ENCODE data around the gene SNED1. TPM values are rescaled to one million over a fixed set of nuclear protein-coding genes. Genes with fewer than 3 reads are reported as not detected.

The SNED1 gene
- total RNA-seq, 4 donors from 2014 or later = 16.4 to 56.2 (median 43.5) TPM

DNA sequence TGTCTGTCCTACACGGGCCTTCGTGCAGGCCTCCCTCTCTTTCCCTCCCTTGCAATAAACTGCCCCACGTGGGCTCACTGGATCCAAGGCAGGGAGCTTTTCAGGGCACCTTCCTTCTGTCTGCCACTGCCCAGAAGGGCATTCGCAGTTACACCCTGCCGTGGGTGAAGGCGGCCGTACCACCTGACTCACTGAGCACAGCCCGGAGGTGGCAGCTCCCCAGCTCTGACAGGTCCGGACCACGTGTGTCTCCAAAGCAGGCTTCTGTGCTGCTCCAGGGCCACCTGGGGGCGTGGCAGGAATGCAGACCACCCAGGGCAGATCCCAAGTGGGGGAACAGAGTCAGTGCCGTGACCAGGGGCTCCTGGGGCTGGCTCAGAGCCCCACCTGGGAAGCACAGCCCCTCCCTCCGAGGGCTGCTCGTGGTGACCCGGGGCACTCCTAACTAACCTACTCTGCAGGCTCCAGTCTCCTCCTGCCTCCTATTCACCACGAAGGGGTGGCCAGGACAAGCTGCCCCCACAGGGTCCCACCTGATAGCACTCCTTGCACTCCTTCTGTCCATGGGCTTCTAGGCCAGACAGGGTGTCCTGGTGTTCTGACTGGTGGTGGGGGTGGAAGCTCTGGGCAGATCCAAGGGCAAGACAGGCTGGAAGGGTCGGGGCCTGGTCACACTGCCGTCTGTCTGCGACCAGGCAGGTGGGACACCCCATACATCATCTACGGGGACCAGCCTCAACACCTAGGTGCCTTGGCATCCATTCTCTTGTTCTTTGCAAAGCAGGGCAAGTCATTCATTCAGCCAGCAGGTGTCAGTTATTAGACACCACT is 9.7 kb downstream of the SNED1 start:
- DNase-seq (peak in 1 of 2 donors; percentile 62), ATAC-seq (peak; percentile 51 to 69)
- Histone ChIP-seq H3K4me1 (peaks cover 50 to 55% of the 10 kb centered on the region in 2 donors), H3K27me3 (no peaks in the 10 kb centered on the region), H3K9me3 (peaks cover 0 to 11% (median 5%) of the 10 kb centered on the region in 3 donors), H3K27ac (peak overlapping the region in 2 of 4 donors; percentile 33 to 58), H3K4me3 (no peak overlapping the region), H3K36me3 (peaks cover 0 to 18% of the 10 kb centered on the region in 2 donors)
- intact Hi-C loops (cut with DNase I; ENCODE audit: low total_unique reads) (no loop called here), in situ Hi-C loops (cut with MboI; ENCODE audit: low sequenced_read_pairs in 4 of 4) (no loop called here)
- TF ChIP-seq POLR2A (IDR thresholded peaks at IDR 0.05) = no peak
- TF ChIP-seq, protein P1, sequence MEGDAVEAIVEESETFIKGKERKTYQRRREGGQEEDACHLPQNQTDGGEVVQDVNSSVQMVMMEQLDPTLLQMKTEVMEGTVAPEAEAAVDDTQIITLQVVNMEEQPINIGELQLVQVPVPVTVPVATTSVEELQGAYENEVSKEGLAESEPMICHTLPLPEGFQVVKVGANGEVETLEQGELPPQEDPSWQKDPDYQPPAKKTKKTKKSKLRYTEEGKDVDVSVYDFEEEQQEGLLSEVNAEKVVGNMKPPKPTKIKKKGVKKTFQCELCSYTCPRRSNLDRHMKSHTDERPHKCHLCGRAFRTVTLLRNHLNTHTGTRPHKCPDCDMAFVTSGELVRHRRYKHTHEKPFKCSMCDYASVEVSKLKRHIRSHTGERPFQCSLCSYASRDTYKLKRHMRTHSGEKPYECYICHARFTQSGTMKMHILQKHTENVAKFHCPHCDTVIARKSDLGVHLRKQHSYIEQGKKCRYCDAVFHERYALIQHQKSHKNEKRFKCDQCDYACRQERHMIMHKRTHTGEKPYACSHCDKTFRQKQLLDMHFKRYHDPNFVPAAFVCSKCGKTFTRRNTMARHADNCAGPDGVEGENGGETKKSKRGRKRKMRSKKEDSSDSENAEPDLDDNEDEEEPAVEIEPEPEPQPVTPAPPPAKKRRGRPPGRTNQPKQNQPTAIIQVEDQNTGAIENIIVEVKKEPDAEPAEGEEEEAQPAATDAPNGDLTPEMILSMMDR (IDR thresholded peaks at IDR 0.05 in 4 of 5, conservative IDR thresholded peaks at IDR 0.05 in 1 of 5) = no peak

DNA sequence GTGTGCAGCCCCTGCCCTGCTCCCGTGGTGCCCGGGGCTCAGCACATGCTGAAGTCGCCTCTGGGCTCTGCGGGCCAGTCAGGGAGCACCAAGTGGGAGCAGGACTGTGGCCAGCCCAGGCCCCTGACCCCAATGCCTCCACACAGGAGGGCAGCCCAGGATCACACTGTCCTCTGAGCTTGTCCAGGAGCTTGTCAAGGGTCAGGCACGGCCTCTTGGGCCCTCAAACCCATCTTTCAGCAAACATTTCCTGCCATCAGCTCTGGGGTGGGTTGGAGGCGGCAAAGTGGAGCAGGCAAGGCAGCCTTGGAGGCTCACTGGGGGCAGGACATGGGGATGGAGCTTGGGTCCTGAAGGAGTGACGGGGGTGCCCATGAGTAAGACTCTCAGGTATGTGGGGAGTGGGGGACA is 10.3 kb downstream of the SNED1 start:
- DNase-seq (no peak), ATAC-seq (no peak)
- Histone ChIP-seq H3K4me3 (no peak overlapping the region), H3K27ac (no peak overlapping the region), H3K4me1 (peaks cover 50 to 55% of the 10 kb centered on the region in 2 donors), H3K36me3 (peaks cover 0 to 12% of the 10 kb centered on the region in 2 donors), H3K27me3 (no peaks in the 10 kb centered on the region), H3K9me3 (peaks cover 0 to 11% (median 2%) of the 10 kb centered on the region in 3 donors)
- intact Hi-C loops (cut with DNase I; ENCODE audit: low total_unique reads) (no loop called here), in situ Hi-C loops (cut with MboI; ENCODE audit: low sequenced_read_pairs in 4 of 4) (no loop called here)
- TF ChIP-seq, protein P1 (IDR thresholded peaks at IDR 0.05 in 4 of 5, conservative IDR thresholded peaks at IDR 0.05 in 1 of 5) = no peak

DNA sequence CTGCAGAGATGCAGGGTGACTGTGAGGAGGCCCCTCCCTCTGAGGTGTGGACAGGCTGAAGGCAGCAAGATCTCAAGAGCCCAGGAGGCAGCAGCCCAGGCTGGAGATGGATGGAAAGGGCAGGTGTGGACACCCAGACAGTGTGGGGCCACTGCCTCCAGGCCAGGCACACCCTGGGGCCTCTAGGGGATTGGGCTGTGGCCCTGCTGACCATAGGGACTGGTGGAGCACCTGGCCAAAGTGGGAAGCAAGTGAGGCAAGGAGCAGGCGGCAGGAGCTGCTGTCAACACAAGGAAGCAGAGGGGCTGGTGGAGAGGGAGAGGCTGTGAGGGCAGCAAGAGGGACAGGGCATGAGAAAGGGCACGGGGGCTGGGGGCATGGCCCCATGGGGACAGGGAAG is 10.8 kb downstream of the SNED1 start:
- DNase-seq (no peak), ATAC-seq (no peak)
- intact Hi-C loops (cut with DNase I; ENCODE audit: low total_unique reads) = no loop called here
- in situ Hi-C loops (cut with MboI; ENCODE audit: low sequenced_read_pairs in 4 of 4) = no loop called here
- Histone ChIP-seq H3K9me3 (peaks cover 0 to 9% (median 0%) of the 10 kb centered on the region in 3 donors), H3K36me3 (peaks cover 0 to 7% of the 10 kb centered on the region in 2 donors), H3K27me3 (no peaks in the 10 kb centered on the region), H3K4me3 (peak overlapping the region in 1 of 4 donors; percentile 32), H3K4me1 (peaks cover 50 to 55% of the 10 kb centered on the region in 2 donors), H3K27ac (peak overlapping the region in 3 of 4 donors; percentile 40 to 62 (median 61))
- TF ChIP-seq, protein P1 (IDR thresholded peaks at IDR 0.05 in 4 of 5, conservative IDR thresholded peaks at IDR 0.05 in 1 of 5) = no peak
- TF ChIP-seq POLR2A (IDR thresholded peaks at IDR 0.05) = no peak

DNA sequence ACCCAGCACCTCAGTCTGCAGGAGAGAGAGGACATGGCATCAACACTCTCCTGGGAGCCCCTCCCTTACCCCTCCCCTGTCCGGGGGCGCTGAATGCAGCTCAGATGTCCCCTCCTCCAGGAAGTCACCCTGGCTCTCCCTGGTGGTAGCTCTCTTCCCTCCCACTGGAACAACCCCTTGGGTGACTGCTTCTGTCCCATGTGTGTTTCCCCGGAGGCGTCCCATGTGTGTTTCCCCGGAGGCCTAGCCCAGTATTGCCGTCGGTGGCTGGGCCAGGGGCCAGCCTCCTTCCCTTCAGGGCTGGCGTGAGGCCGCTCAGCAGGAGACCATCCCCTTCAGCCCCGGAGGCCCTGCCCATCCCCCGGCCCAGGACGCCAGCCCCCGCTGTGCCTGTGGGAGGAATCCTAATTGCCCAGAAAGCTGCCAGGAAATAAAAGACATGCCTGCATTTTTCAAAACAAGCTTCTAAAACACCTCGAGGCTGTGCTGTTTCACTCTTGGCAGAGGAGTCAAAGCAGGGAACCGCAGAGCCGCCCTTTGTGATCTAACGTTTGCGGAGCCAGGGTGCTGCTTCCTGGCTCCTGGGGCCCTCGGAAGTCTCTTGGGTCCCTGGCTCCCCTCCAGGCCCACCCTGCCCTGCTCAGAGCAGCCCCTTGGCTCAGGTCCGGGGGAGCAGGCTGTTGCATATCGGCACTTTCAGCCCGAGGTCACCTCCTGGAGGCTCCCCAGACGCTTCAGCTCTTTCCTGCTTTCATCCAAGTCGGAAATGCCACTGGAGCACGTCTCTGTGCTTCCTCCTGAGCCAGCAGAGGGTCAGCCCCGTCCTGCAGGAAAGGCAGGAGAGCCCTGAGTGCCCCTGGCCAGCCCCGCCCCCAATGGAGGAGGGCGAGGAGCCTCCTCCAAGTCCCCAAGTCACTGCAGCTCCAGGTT is 11.4 kb downstream of the SNED1 start:
- DNase-seq = no peak
- Histone ChIP-seq H3K4me1 (peaks cover 50 to 58% of the 10 kb centered on the region in 2 donors), H3K36me3 (peaks cover 0 to under 1% of the 10 kb centered on the region in 2 donors), H3K4me3 (peak overlapping the region; percentile 22 to 34 (median 30)), H3K27me3 (no peaks in the 10 kb centered on the region), H3K27ac (peak overlapping the region; percentile 40 to 62 (median 52)), H3K9me3 (peaks cover 0 to 2% (median 0%) of the 10 kb centered on the region in 3 donors)
- intact Hi-C loops (cut with DNase I; ENCODE audit: low total_unique reads) (no loop called here), in situ Hi-C loops (cut with MboI; ENCODE audit: low sequenced_read_pairs in 4 of 4) (no loop called here)
- no peak for TF ChIP-seq POLR2A (IDR thresholded peaks at IDR 0.05)
- TF ChIP-seq, protein P1 (IDR thresholded peaks at IDR 0.05 in 4 of 5, conservative IDR thresholded peaks at IDR 0.05 in 1 of 5) = no peak
- no peak for ATAC-seq

Measured in gastrocnemius medialis (tissue), 4 donors.